Measurements from ENCODE around the gene CST2.
"Not testable (repeated sequence)": the region's sequence is repeated elsewhere in the genome, so short reads cannot be mapped to it uniquely, and the experiment has no call there.

Gene CST2

GRCh38 chr20:23800865-23801264, 25.7 kb downstream of the CST2 start:
- no peak for DNase-seq

GRCh38 chr20:23799216-23799847, 27.2 kb downstream of the CST2 start:
- peak; percentile 59 for DNase-seq

- no peak for DNase-seq
Observed at GRCh38 chr20:23795526-23795925, 31.0 kb downstream of the CST2 start.

GRCh38 chr20:23794841-23795240, 31.7 kb downstream of the CST2 start:
- no peak for DNase-seq

GRCh38 chr20:23794065-23794464, 32.5 kb downstream of the CST2 start:
- DNase-seq: no peak

- no peak for DNase-seq
Observed at GRCh38 chr20:23783447-23783846, 43.1 kb downstream of the CST2 start.

GRCh38 chr20:23782366-23782983, 44.1 kb downstream of the CST2 start:
- no peak for DNase-seq

GRCh38 chr20:23778676-23779075, 47.9 kb downstream of the CST2 start:
- not testable (repeated sequence) for DNase-seq

GRCh38 chr20:23777380-23777779, 49.1 kb downstream of the CST2 start:
- not testable (repeated sequence) for DNase-seq

GRCh38 chr20:23776067-23776771, 50.3 kb downstream of the CST2 start:
- no peak for DNase-seq

- DNase-seq: no peak
Observed at GRCh38 chr20:23774081-23774480, 52.4 kb downstream of the CST2 start.

Data from activated CD8-positive, alpha-beta memory T cell treated with anti-CD3 and anti-CD28 coated beads, Interleukin-2, amount 50 U/mL, for 48 hours (primary cell).